ENCODE data around the gene GDAP1L1. TPM values are rescaled to one million over a fixed set of nuclear protein-coding genes. Genes with fewer than 3 reads are reported as not detected.

GDAP1L1 gene
- polyA plus RNA-seq, 1 of the 3 experiments (the other 2 are of a cell fraction): 0.30 TPM

GRCh38 chr20:44288252-44288651, 41.1 kb downstream of the GDAP1L1 start:
- Histone ChIP-seq H3K27me3 (ENCODE audit: insufficient read depth) (no peaks in the 10 kb centered on the region), H2AFZ (ENCODE audit: low read depth) (no peak overlapping the region), H3F3A (replicated peaks; ENCODE audit: insufficient read depth) (no peaks in the 10 kb centered on the region), H3K36me3 (replicated peaks in 1 of 2; ENCODE audit: control insufficient read depth in 1 of 2, insufficient read depth in 2 of 2, low read length in 1 of 2) (no peaks in the 10 kb centered on the region), H3K9me2 (no peaks in the 10 kb centered on the region), H3K9me3 (no peaks in the 10 kb centered on the region), H3K4me3 (ENCODE audit: low read depth in 2 of 2, low read length in 1 of 2) (no peak overlapping the region), H3K79me2 (ENCODE audit: insufficient read depth) (no peaks in the 10 kb centered on the region), H4K20me1 (ENCODE audit: insufficient read depth) (no peaks in the 10 kb centered on the region), H3K4me1 (ENCODE audit: control insufficient read depth in 1 of 2, insufficient read depth in 2 of 2, low read depth in 1 of 2, low read length in 1 of 2) (no peaks in the 10 kb centered on the region), H3K4me2 (no peak overlapping the region), H3K9ac (no peak overlapping the region), H3K27ac (ENCODE audit: low read depth in 2 of 2, low read length in 1 of 2) (no peak overlapping the region)
- CTCF ChIA-PET: interaction anchor here (0.9 kb wide), 1 partner anchor 8 kb away, joined by 3 read pairs; no protein-coding TSS in a partner anchor
- 80% methylated on average over 3 of the region's 3 CpGs for WGBS (ENCODE audit: low lambda C conversion rate)
- no peak for DNase-seq
- no peak for TF ChIP-seq RXRA (IDR thresholded peaks at IDR 0.05; ENCODE audit: borderline replicate concordance, low read depth)
- TF ChIP-seq PBX3 (IDR thresholded peaks at IDR 0.05): no peak
- no peak for TF ChIP-seq CTCF (IDR thresholded peaks at IDR 0.05)
- TF ChIP-seq SIN3A (IDR thresholded peaks at IDR 0.05; ENCODE audit: borderline replicate concordance, low read depth, low read length): no peak
- TF ChIP-seq RAD21 (IDR thresholded peaks at IDR 0.05; ENCODE audit: low read length): no peak
- no peak for TF ChIP-seq USF2 (IDR thresholded peaks at IDR 0.05; ENCODE audit: borderline replicate concordance, low read depth, low read length)
- no peak for TF ChIP-seq IRF3 (IDR thresholded peaks at IDR 0.05; ENCODE audit: low read depth, low read length)
- no peak for TF ChIP-seq FOSL2 (IDR thresholded peaks at IDR 0.05; ENCODE audit: borderline replicate concordance, low read depth)
- no peak for TF ChIP-seq MXI1 (IDR thresholded peaks at IDR 0.05; ENCODE audit: low read depth, low read length)
- no peak for TF ChIP-seq TAF1 (IDR thresholded peaks at IDR 0.05; ENCODE audit: borderline replicate concordance, low read depth, low read length)
- TF ChIP-seq EZH2phosphoT487 (IDR thresholded peaks at IDR 0.05; ENCODE audit: borderline replicate concordance, low read depth): no peak
- no peak for TF ChIP-seq POLR2AphosphoS5 (IDR thresholded peaks at IDR 0.05; ENCODE audit: low read depth, low read length)
- TF ChIP-seq SMC3 (IDR thresholded peaks at IDR 0.05; ENCODE audit: low read depth, low read length): no peak
- TF ChIP-seq GABPA (IDR thresholded peaks at IDR 0.05; ENCODE audit: low read depth): no peak
- POLR2A ChIA-PET: no interaction called here

Measured in SK-N-SH (cell line).